HG03558 (cell line): ENCODE data around the gene NDRG2.

ENCODE experiments used
- ATAC-seq: cut with Tn5 transposase; IDR thresholded peaks from one replicate; pipeline ENCODE4 v1.9.1; 2021; ENCODE audit warnings: moderate number of reproducible peaks; ENCODE audit not compliant: unreplicated experiment; ENCODE audit errors: extremely low read depth

Gene NDRG2

DNA sequence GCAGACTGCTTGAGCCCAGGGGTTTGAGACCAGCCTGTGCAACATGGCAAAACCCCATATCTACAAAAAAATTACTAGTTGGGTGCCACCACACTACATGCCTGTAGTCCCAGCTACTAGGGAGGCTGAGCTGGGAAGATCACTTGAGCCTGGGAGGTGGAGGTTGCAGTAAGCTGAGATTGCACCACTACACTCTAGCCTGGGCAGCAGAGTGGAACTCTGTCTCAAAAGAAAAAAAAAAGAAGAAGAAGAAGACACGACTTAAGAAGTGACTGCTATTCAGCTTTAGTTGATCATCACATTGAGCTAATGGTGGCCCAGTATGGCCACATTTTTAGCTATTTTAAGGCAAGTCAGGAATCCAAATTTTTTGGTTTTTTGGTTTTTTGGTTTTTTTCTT, 44.0 kb downstream of the NDRG2 start:
- no peak for ATAC-seq

GRCh38 chr14:20978687-20979086, 46.2 kb downstream of the NDRG2 start:
- no peak for ATAC-seq

GRCh38 chr14:20976291-20976690, 48.6 kb downstream of the NDRG2 start:
- no peak for ATAC-seq

GRCh38 chr14:20973501-20973900, 51.4 kb downstream of the NDRG2 start:
- ATAC-seq = no peak

DNA sequence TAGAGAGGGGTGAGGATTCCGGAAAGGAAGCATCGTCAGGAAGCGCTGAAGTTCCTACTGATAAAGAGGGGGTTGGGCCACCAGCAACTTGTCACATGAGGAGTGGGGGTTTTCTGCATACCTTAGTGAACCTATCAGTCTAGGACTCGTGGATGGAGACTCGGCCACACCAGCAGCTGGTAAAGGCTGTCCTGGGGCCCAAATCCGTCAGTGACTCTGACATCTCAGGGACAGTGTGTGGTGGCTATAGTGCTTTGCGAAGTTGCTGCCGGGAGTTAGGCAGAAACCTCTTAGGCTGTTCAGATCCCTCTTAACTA, 53.2 kb downstream of the NDRG2 start:
- ATAC-seq = no peak

- peak; percentile 62 for ATAC-seq
These were observed 53.7 kb downstream of the NDRG2 start for GRCh38 chr14:20970983-20971704.

- ATAC-seq = no peak
These were observed 54.2 kb downstream of the NDRG2 start for GRCh38 chr14:20970647-20970982.

DNA sequence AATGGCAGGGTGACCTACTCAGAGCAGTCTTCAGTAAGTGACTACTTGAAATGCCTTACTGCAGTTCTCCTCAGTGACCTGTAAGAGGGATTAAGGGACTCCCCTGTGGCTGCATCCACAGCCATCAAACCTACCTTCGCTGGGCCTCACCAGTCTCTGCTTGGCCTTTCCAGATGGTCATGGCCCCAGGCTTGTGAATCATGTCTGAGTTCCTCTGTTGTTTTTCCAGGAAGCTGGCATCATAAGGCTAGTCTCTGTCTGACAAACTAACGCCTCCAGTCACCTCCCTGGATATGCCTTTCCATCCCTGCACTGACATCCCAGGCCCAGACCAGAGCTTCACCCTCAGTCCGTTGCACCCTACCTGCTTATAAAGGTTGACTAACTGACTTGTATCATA, 55.5 kb downstream of the NDRG2 start:
- ATAC-seq = no peak
